ENCODE measurements around the gene SPPL2C.

DNA sequence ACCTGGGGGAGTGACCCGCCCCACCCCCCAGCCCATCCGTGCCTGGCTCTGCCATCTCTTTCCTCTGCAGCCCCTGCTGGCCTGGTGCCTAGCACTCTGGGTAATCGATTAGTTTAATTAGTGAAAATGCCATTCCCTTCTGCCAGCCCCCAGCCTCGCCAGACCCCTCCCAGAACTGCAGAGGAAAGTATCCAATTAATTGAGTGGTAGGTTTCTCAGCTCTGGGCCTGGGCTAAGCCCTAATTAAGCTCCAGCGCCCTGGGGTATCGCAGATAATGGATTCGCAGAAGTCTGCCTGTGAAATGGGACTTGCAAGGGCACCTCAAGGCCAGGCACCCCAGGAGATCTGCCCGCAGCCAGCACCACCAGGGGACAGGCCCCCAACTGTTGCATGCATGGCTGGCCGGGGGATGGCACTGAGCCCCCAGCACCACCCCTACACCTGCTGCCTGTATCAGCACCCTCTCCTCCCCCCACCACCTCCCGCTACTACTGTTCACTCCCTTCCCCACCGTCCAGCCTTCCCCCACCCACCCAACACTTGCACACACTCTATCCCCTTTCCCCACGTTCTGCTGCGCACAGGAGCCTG, 19.7 kb upstream of the SPPL2C start:
- TF ChIP-seq, protein P1, sequence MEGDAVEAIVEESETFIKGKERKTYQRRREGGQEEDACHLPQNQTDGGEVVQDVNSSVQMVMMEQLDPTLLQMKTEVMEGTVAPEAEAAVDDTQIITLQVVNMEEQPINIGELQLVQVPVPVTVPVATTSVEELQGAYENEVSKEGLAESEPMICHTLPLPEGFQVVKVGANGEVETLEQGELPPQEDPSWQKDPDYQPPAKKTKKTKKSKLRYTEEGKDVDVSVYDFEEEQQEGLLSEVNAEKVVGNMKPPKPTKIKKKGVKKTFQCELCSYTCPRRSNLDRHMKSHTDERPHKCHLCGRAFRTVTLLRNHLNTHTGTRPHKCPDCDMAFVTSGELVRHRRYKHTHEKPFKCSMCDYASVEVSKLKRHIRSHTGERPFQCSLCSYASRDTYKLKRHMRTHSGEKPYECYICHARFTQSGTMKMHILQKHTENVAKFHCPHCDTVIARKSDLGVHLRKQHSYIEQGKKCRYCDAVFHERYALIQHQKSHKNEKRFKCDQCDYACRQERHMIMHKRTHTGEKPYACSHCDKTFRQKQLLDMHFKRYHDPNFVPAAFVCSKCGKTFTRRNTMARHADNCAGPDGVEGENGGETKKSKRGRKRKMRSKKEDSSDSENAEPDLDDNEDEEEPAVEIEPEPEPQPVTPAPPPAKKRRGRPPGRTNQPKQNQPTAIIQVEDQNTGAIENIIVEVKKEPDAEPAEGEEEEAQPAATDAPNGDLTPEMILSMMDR (IDR thresholded peaks at IDR 0.05): no peak
- TF ChIP-seq POLR2A (IDR thresholded peaks at IDR 0.05): no peak
